OCI-LY7 (cell line): ENCODE measurements around the gene ANLN.

Source experiments
- EZH2phosphoT487 ChIP-seq: fragments of 200-600 bp; sonication (generic); IDR thresholded peaks from 2 replicates; pipeline ENCODE4 v1.6.1; 2018; ENCODE audit warnings: low read depth, borderline replicate concordance, mild to moderate bottlenecking, mixed run types, antibody characterized with exemption, low read length, moderate library complexity, mixed read lengths
- TF ChIP-seq, protein P1 (sequence below): fragments of 200-600 bp; sonication (generic); conservative IDR thresholded peaks from 2 replicates; pipeline ENCODE4 v1.5.1; 2014; ENCODE audit warnings: mild to moderate bottlenecking, antibody characterized with exemption, low read length, moderate library complexity, mixed read lengths

- TF ChIP-seq, protein P1, sequence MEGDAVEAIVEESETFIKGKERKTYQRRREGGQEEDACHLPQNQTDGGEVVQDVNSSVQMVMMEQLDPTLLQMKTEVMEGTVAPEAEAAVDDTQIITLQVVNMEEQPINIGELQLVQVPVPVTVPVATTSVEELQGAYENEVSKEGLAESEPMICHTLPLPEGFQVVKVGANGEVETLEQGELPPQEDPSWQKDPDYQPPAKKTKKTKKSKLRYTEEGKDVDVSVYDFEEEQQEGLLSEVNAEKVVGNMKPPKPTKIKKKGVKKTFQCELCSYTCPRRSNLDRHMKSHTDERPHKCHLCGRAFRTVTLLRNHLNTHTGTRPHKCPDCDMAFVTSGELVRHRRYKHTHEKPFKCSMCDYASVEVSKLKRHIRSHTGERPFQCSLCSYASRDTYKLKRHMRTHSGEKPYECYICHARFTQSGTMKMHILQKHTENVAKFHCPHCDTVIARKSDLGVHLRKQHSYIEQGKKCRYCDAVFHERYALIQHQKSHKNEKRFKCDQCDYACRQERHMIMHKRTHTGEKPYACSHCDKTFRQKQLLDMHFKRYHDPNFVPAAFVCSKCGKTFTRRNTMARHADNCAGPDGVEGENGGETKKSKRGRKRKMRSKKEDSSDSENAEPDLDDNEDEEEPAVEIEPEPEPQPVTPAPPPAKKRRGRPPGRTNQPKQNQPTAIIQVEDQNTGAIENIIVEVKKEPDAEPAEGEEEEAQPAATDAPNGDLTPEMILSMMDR = no peak
- TF ChIP-seq EZH2phosphoT487 = no peak
Measured at GRCh38 chr7:36395171-36395894, 5.7 kb downstream of the ANLN start.
